ENCODE data around the gene MTMR4.
"Not testable (repeated sequence)": the region's sequence is repeated elsewhere in the genome, so short reads cannot be mapped to it uniquely, and the experiment has no call there.

MTMR4 gene

GRCh38 chr17:58492238-58493121 lies 22.0 kb downstream of the MTMR4 start:
- no peak for DNase-seq (ENCODE audit: low spot score)

GRCh38 chr17:58491510-58492045 lies 22.9 kb downstream of the MTMR4 start:
- DNase-seq (ENCODE audit: low spot score) = no peak

GRCh38 chr17:58488428-58488890 lies 26.0 kb downstream of the MTMR4 start:
- DNase-seq (ENCODE audit: low spot score) = no peak

- DNase-seq (ENCODE audit: low spot score) = peak; percentile 76
Observed at GRCh38 chr17:58487589-58488427, 26.6 kb downstream of the MTMR4 start, which contains the start of gene HSF5. HSF5 (minus strand) TSS chr17:58488408; CDS start chr17:58488274, 134 bp downstream.

GRCh38 chr17:58484600-58484999 lies 29.8 kb downstream of the MTMR4 start:
- DNase-seq (ENCODE audit: low spot score) = no peak

- not testable (repeated sequence) for DNase-seq (ENCODE audit: low spot score)
Observed at GRCh38 chr17:58481798-58482197, 32.6 kb downstream of the MTMR4 start.

GRCh38 chr17:58480090-58480489 lies 34.3 kb downstream of the MTMR4 start:
- no peak for DNase-seq (ENCODE audit: low spot score)

GRCh38 chr17:58476812-58477211 lies 37.6 kb downstream of the MTMR4 start:
- DNase-seq (ENCODE audit: low spot score) = no peak

GRCh38 chr17:58475985-58476384 lies 38.5 kb downstream of the MTMR4 start:
- DNase-seq (ENCODE audit: low spot score) = no peak

GRCh38 chr17:58470356-58470755 lies 44.1 kb downstream of the MTMR4 start:
- DNase-seq (ENCODE audit: low spot score) = no peak

- DNase-seq (ENCODE audit: low spot score) = no peak
Observed at GRCh38 chr17:58468944-58469343, 45.5 kb downstream of the MTMR4 start.

- DNase-seq (ENCODE audit: low spot score) = no peak
Observed at GRCh38 chr17:58455491-58455890, 58.9 kb downstream of the MTMR4 start.

GRCh38 chr17:58452738-58453137 lies 61.7 kb downstream of the MTMR4 start:
- no peak for DNase-seq (ENCODE audit: low spot score)

- DNase-seq (ENCODE audit: low spot score) = peak; percentile 66
Observed at GRCh38 chr17:58447039-58447975, 67.1 kb downstream of the MTMR4 start.

GRCh38 chr17:58446086-58446485 lies 68.4 kb downstream of the MTMR4 start:
- no peak for DNase-seq (ENCODE audit: low spot score)
